ENCODE measurements around the gene UBXN6.

Gene UBXN6

GRCh38 chr19:4402171-4403004 lies 55.2 kb downstream of the UBXN6 start, which contains the start of gene CHAF1A:
Gene CHAF1A (plus strand): TSS chr19:4402640. CDS start chr19:4402763, 123 bp downstream.
- peak; percentile 97 for DNase-seq

DNA sequence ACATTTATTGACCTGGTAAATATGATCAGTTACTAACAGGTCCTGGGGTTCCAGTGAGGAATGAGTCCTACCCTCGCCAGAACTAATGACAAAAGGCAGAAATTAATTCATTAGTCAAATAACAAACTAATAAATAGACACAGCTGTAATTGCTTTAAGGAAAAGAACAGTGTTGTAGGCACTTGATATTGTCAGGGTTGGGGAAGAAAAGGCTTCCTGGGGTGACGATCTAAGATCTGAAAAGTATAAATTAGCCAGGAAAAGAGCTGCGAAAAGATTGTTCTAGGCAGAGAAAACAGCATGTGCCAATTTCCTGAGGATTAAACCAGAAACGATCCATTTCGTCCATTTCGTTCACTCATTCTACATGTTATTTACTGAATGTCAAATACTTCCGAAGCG lies 55.8 kb downstream of the UBXN6 start:
- DNase-seq, result no peak

- peak; percentile 54 for DNase-seq
Measured at GRCh38 chr19:4400135-4400936, 57.3 kb downstream of the UBXN6 start, which contains the start of gene SH3GL1. Gene SH3GL1 (minus strand): TSS chr19:4400547. CDS start chr19:4400368, 179 bp downstream.

- no peak for DNase-seq
Measured at GRCh38 chr19:4399812-4400134, 57.8 kb downstream of the UBXN6 start.

- no peak for DNase-seq
Measured at GRCh38 chr19:4396949-4397783, 60.4 kb downstream of the UBXN6 start.
